B cell (primary cell): ENCODE data around the gene AMMECR1. TPM values are rescaled to one million over a fixed set of nuclear protein-coding genes. Genes with fewer than 3 reads are reported as not detected.

Experiments
- ATAC-seq: fragments of 200-7000 bp; cut with Tn5 transposase; one replicate; pipeline ENCODE4 v1.10.0; 2021; ENCODE audit warnings: low read depth, mild to moderate bottlenecking, moderate number of reproducible peaks, moderate library complexity
- CTCF ChIA-PET: fragments of 350-600 bp; sonication (Branson Sonifier 250); formaldehyde crosslinking; loops from one replicate; lab custom pipeline; 2021; ENCODE audit warnings: antibody characterized with exemption, inconsistent platforms; lab: Charles Lee
- POLR2A ChIA-PET: fragments of 350-600 bp; sonication (Branson Sonifier 250); formaldehyde crosslinking; loops from one replicate; lab custom pipeline; 2021; ENCODE audit warnings: antibody characterized with exemption; lab: Charles Lee
- DNase-seq: peaks from one replicate; pipeline ENCODE4 v3.0.0; 2013
- H2AFZ ChIP-seq: 2 replicates; pipeline ENCODE4 v1.6.1; 2012; ENCODE audit warnings: mild to moderate bottlenecking, low read depth, low read length; ENCODE audit not compliant: insufficient read depth, poor library complexity, severe bottlenecking
- H3K27ac ChIP-seq, 2 donors: 1 replicate in 1 of 2; 2 replicates in 1 of 2; pipeline ENCODE4 v1.5.1; 2012 to 2013; ENCODE audit warnings: low read length in 2 of 2, mild to moderate bottlenecking in 2 of 2, moderate library complexity in 1 of 2
- H3K27me3 ChIP-seq, 4 experiments: fragments of 200-600 bp in 1 of 4; sonication (generic) in 1 of 4; replicated peaks in 1 of 4; 1 replicate in 2 of 4; 2 replicates in 2 of 4; pipeline versions ENCODE4 v1.6.1 to v1.7.0; 2013 to 2016; ENCODE audit warnings: low read length in 3 of 4, mild to moderate bottlenecking in 2 of 4, mixed read lengths in 1 of 4, moderate library complexity in 1 of 4; ENCODE audit not compliant: insufficient read depth in 4 of 4, control insufficient read depth in 3 of 4; ENCODE audit errors: control extremely low read depth in 1 of 4
- H3K36me3 ChIP-seq, 2 experiments: replicated peaks in 1 of 2; 1 replicate in 1 of 2; 2 replicates in 1 of 2; pipeline versions ENCODE4 v1.6.1 to v1.7.1; 2013; ENCODE audit warnings: low read length in 1 of 2; ENCODE audit not compliant: insufficient read depth in 2 of 2, control insufficient read depth in 1 of 2; ENCODE audit errors: control extremely low read depth in 1 of 2, extremely low read depth in 1 of 2
- H3K4me1 ChIP-seq, 2 donors: fragments of 200-600 bp in 1 of 2; sonication (generic) in 1 of 2; 1 replicate in 1 of 2; 2 replicates in 1 of 2; pipeline versions ENCODE4 v1.5.1 to v1.6.1; 2013 to 2017; ENCODE audit warnings: low read length in 2 of 2; ENCODE audit not compliant: control insufficient read depth in 2 of 2, insufficient read depth in 2 of 2
- H3K4me2 ChIP-seq: replicated peaks from 2 replicates; pipeline ENCODE3; 2012; ENCODE audit warnings: mild to moderate bottlenecking, low read depth, low read length; ENCODE audit not compliant: poor library complexity, severe bottlenecking
- H3K4me3 ChIP-seq, 5 experiments: fragments of 200-600 bp in 1 of 5; sonication (generic) in 1 of 5; 1 replicate in 3 of 5; 2 replicates in 2 of 5; pipeline versions ENCODE4 v1.5.1 to v1.7.0; 2011 to 2016; ENCODE audit warnings: low read length in 4 of 5, mild to moderate bottlenecking in 4 of 5, low read depth in 2 of 5, control low read depth in 1 of 5, moderate library complexity in 1 of 5; ENCODE audit not compliant: insufficient read depth in 1 of 5; ENCODE audit errors: control extremely low read depth in 1 of 5, extremely low read depth in 1 of 5
- H3K79me2 ChIP-seq: fragments of 200-600 bp; sonication (generic); one replicate; pipeline ENCODE4 v1.6.0; 2016; ENCODE audit warnings: low read length; ENCODE audit not compliant: control insufficient read depth, insufficient read depth
- H3K9ac ChIP-seq: fragments of 200-600 bp; sonication (generic); 2 replicates; pipeline ENCODE4 v1.6.1; 2017; ENCODE audit warnings: mild to moderate bottlenecking, low read length, moderate library complexity
- H3K9me3 ChIP-seq, 3 donors: one replicate each; pipeline versions ENCODE4 v1.6.1 to v1.7.1; 2013; ENCODE audit warnings: low read length in 2 of 3; ENCODE audit not compliant: control insufficient read depth in 2 of 3, insufficient read depth in 1 of 3; ENCODE audit errors: control extremely low read depth in 1 of 3
- H4K20me1 ChIP-seq: 2 replicates; pipeline ENCODE4 v1.6.0; 2012; ENCODE audit warnings: mild to moderate bottlenecking, low read length; ENCODE audit not compliant: insufficient read depth, control insufficient read depth, poor library complexity, severe bottlenecking
- H3K27ac Mint-ChIP-seq: one replicate; pipeline ENCODE4 v1.8.0; 2021; ENCODE audit warnings: mixed read lengths
- H3K27me3 Mint-ChIP-seq: one replicate; pipeline ENCODE4 v1.8.0; 2021; ENCODE audit warnings: mixed read lengths
- H3K4me1 Mint-ChIP-seq: one replicate; pipeline ENCODE4 v1.8.0; 2021; ENCODE audit warnings: mixed read lengths
- H3K4me3 Mint-ChIP-seq: one replicate; pipeline ENCODE4 v1.8.0; 2021; ENCODE audit warnings: mixed read lengths
- H3K9me3 Mint-ChIP-seq: one replicate; pipeline ENCODE4 v1.8.0; 2022; ENCODE audit warnings: mixed read lengths; ENCODE audit not compliant: insufficient read depth
- CTCF ChIP-seq: fragments of 200-600 bp; IDR thresholded peaks from one replicate; pipeline ENCODE4 v1.8.0; 2022; ENCODE audit warnings: antibody characterized with exemption, mild to moderate bottlenecking
- EZH2 ChIP-seq: IDR thresholded peaks from 2 replicates; pipeline ENCODE4 v1.6.1; 2012; ENCODE audit warnings: borderline replicate concordance, low read depth, mild to moderate bottlenecking, moderate library complexity, low read length; ENCODE audit not compliant: insufficient read depth, poor library complexity, severe bottlenecking
- WGBS: methylation state at CpG from one replicate; pipeline ENCODE4 v1.1.5; 2013; ENCODE audit warnings: missing lambda C conversion rate; ENCODE audit not compliant: insufficient coverage; 5-methylcytosine and 5-hydroxymethylcytosine counted together
- intact Hi-C: fragments of 100-400 bp; cut with micrococcal nuclease; formaldehyde crosslinking; loops from one replicate; pipeline ENCODE4 v1.10.0; 2022
- polyA plus RNA-seq: library from polyadenylated mRNA; depleted of rRNA; stranded (reverse); fragments of >200 nt; gene quantifications from 2 replicates; pipeline ENCODE4 v1.2.3, GENCODE V29; 2012
- total RNA-seq, 2 donors: library from RNA; stranded (reverse); fragments of 120-200 nt in 1 of 2; gene quantifications; 1 replicate in 1 of 2; 2 replicates in 1 of 2; pipeline versions ENCODE4 v1.2.3 to v1.2.4, GENCODE V29; 2013 to 2022

AMMECR1 gene
- total and polyA plus RNA-seq, 2 donors (not counting 1 experiment from before 2014, with no cell fraction given): 5.7 to 12.7 TPM

GRCh38 chrX:110284159-110284558 is 33.7 kb downstream of the AMMECR1 start:
- no peak overlapping the region for H3K27ac ChIP-seq
- no peak overlapping the region for H2AFZ ChIP-seq
- WGBS: no CpG with 5 or more reads among the region's 2 CpGs
- H3K27ac Mint-ChIP-seq: no peak overlapping the region
- DNase-seq (no peak), ATAC-seq (no peak)
- H3K9me3 Mint-ChIP-seq: peaks cover 2% of the 10 kb centered on the region
- no peaks in the 10 kb centered on the region for H3K4me1 ChIP-seq
- no peak overlapping the region for H3K4me2 ChIP-seq
- H3K4me3 ChIP-seq: no peak overlapping the region
- no peaks in the 10 kb centered on the region for H3K36me3 ChIP-seq
- ChIA-PET CTCF (no interaction called here), POLR2A (no interaction called here)
- intact Hi-C loops: no loop called here
- H3K9me3 ChIP-seq: no peaks in the 10 kb centered on the region
- no peaks in the 10 kb centered on the region for H3K27me3 Mint-ChIP-seq
- peaks cover 12% of the 10 kb centered on the region for H3K4me1 Mint-ChIP-seq
- peaks cover 15% of the 10 kb centered on the region for H3K79me2 ChIP-seq
- no peaks in the 10 kb centered on the region for H3K27me3 ChIP-seq
- H3K4me3 Mint-ChIP-seq: no peak overlapping the region
- no peaks in the 10 kb centered on the region for H4K20me1 ChIP-seq
- H3K9ac ChIP-seq: no peak overlapping the region
- TF ChIP-seq CTCF (no peak), EZH2 (no peak)

GRCh38 chrX:110282922-110283321 is 35.0 kb downstream of the AMMECR1 start:
- Mint-ChIP-seq H3K9me3 (peaks cover 2% of the 10 kb centered on the region), H3K27ac (no peak overlapping the region), H3K4me1 (peaks cover 16% of the 10 kb centered on the region), H3K4me3 (no peak overlapping the region), H3K27me3 (no peaks in the 10 kb centered on the region)
- H3K4me3 ChIP-seq: no peak overlapping the region
- ChIA-PET POLR2A (no interaction called here), CTCF (no interaction called here)
- H2AFZ ChIP-seq: no peak overlapping the region
- no peak overlapping the region for H3K9ac ChIP-seq
- no peak overlapping the region for H3K27ac ChIP-seq
- no peaks in the 10 kb centered on the region for H3K27me3 ChIP-seq
- peaks cover 18% of the 10 kb centered on the region for H3K79me2 ChIP-seq
- ATAC-seq (no peak), DNase-seq (no peak)
- no peaks in the 10 kb centered on the region for H3K9me3 ChIP-seq
- no peaks in the 10 kb centered on the region for H3K36me3 ChIP-seq
- TF ChIP-seq CTCF: no peak
- TF ChIP-seq EZH2: no peak
- H3K4me1 ChIP-seq: peaks cover under 1 to 3% of the 10 kb centered on the region in 2 donors
- H4K20me1 ChIP-seq: no peaks in the 10 kb centered on the region
- no peak overlapping the region for H3K4me2 ChIP-seq
- intact Hi-C loops: no loop called here
